ENCODE data around the gene KCTD21.

The KCTD21 gene

DNA sequence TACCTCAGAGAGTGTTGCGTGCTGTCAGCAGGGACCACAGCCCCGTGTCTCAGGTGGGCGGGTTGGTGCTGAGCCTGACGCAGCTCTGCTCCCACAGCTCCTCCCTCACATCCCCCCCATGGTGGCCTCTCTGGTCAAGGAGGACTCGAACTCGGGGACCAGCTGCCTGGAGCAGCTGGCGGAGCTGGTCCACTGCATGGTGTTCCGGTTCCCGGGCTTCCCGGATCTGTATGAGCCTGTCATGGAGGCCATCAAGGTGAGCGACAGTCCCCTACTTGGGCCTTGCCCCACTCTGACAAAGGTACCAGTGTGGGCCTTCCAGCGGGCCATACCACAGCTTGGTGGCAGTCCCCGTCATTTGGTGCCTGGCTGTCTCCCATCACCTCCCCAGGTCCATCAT, 12.1 kb upstream of the KCTD21 start:
- H3K27ac ChIP-seq (ENCODE audit: insufficient read depth, low read depth, low read length, poor library complexity, severe bottlenecking) = no peak overlapping the region
- no peaks in the 10 kb centered on the region for H3K27me3 ChIP-seq (ENCODE audit: control insufficient read depth, insufficient read depth, low read length, poor library complexity, severe bottlenecking)
- H3K4me1 ChIP-seq (ENCODE audit: control insufficient read depth, insufficient read depth, low read length) = no peaks in the 10 kb centered on the region
- 95 to 96% methylated on average over 13 of the region's 13 CpGs for WGBS, 2 experiments
- no peak overlapping the region for H3K4me3 ChIP-seq (ENCODE audit: insufficient read depth, low read depth, low read length)
- H3K9me3 ChIP-seq (ENCODE audit: control insufficient read depth, low read length) = no peaks in the 10 kb centered on the region
- no peaks in the 10 kb centered on the region for H3K36me3 ChIP-seq (ENCODE audit: control insufficient read depth, insufficient read depth, low read length)

DNA sequence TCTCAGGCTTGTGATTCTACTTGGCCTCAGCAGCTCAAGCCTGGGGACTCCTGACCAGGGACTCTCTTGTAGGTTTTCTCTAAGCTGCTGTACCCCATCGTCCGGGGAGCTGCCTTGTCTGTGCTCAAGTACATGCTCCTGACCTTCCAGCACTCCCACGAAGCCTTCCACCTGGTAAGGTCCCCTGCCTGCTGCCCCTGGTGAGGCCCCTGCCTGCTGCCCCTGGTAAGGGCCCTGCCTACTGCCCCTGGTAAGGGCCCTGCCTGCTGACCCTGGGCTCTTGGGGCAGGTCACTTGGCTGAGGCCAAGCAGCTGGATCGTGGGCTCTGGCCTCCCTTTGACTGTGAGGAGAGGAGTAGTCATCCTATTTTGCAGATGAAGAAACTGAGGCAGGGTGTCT, 11.6 kb upstream of the KCTD21 start:
- H3K36me3 ChIP-seq (ENCODE audit: control insufficient read depth, insufficient read depth, low read length) = no peaks in the 10 kb centered on the region
- WGBS, 2 experiments = 93 to 95% methylated on average over 4 of the region's 4 CpGs

GRCh38 chr11:78199653-78200015, 11.2 kb upstream of the KCTD21 start:
- Histone ChIP-seq H3K4me3 (ENCODE audit: insufficient read depth, low read depth, low read length) (no peak overlapping the region), H3K9me3 (ENCODE audit: control insufficient read depth, low read length) (no peaks in the 10 kb centered on the region), H3K4me1 (ENCODE audit: control insufficient read depth, insufficient read depth, low read length) (no peaks in the 10 kb centered on the region), H3K36me3 (ENCODE audit: control insufficient read depth, insufficient read depth, low read length) (no peaks in the 10 kb centered on the region), H3K27ac (ENCODE audit: insufficient read depth, low read depth, low read length, poor library complexity, severe bottlenecking) (no peak overlapping the region), H3K27me3 (ENCODE audit: control insufficient read depth, insufficient read depth, low read length, poor library complexity, severe bottlenecking) (no peaks in the 10 kb centered on the region)
- 94 to 97% methylated on average over 5 of the region's 5 CpGs for WGBS, 2 experiments

More for the DNA sequence above, 11.6 kb upstream of the KCTD21 start:
- no peaks in the 10 kb centered on the region for H3K9me3 ChIP-seq (ENCODE audit: control insufficient read depth, low read length)
- H3K27ac ChIP-seq (ENCODE audit: insufficient read depth, low read depth, low read length, poor library complexity, severe bottlenecking) = no peak overlapping the region
- H3K4me3 ChIP-seq (ENCODE audit: insufficient read depth, low read depth, low read length) = no peak overlapping the region
- no peaks in the 10 kb centered on the region for H3K4me1 ChIP-seq (ENCODE audit: control insufficient read depth, insufficient read depth, low read length)
- no peaks in the 10 kb centered on the region for H3K27me3 ChIP-seq (ENCODE audit: control insufficient read depth, insufficient read depth, low read length, poor library complexity, severe bottlenecking)

DNA sequence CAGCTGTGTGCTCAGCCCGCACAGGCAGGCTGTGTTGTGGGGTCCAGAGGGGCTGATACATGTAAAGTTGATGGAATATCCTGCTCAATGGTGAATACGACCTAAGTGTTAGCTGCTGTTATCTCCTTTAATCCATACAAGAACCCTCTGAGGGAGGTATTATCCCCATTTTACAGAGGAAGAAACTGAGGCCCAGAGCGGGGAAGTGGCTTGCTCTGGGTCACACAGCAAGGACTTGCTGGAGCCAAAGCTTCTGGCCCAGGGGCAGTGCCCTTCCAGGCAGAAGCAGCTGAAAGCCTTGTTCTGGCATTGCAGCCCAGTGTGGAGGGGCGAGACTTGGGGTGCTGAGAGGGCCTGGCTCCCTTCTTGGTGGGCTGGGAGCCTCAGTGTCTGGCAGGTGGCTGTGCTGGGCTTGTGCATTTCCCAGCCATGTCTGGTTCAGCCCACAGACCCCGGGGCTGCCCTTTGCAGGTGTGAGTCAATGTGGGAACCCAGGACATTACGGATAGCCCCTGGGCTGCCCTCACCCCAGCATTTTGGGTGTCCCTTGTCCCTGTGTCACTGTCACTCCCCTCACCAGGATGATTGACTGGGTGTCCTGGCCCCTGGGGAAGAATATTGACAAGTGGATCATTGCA, 10.7 kb upstream of the KCTD21 start:
- Histone ChIP-seq H3K4me3 (ENCODE audit: insufficient read depth, low read depth, low read length) (no peak overlapping the region), H3K27ac (ENCODE audit: insufficient read depth, low read depth, low read length, poor library complexity, severe bottlenecking) (no peak overlapping the region), H3K27me3 (ENCODE audit: control insufficient read depth, insufficient read depth, low read length, poor library complexity, severe bottlenecking) (no peaks in the 10 kb centered on the region), H3K9me3 (ENCODE audit: control insufficient read depth, low read length) (no peaks in the 10 kb centered on the region), H3K36me3 (ENCODE audit: control insufficient read depth, insufficient read depth, low read length) (no peaks in the 10 kb centered on the region), H3K4me1 (ENCODE audit: control insufficient read depth, insufficient read depth, low read length) (no peaks in the 10 kb centered on the region)
- WGBS, 2 experiments = 93% methylated on average over 6 of the region's 6 CpGs

GRCh38 chr11:78197816-78198215, 9.4 kb upstream of the KCTD21 start:
- H3K27me3 ChIP-seq (ENCODE audit: control insufficient read depth, insufficient read depth, low read length, poor library complexity, severe bottlenecking) = no peaks in the 10 kb centered on the region
- 86 to 87% methylated on average over 8 of the region's 8 CpGs for WGBS, 2 experiments
- no peak overlapping the region for H3K4me3 ChIP-seq (ENCODE audit: insufficient read depth, low read depth, low read length)
- no peak overlapping the region for H3K27ac ChIP-seq (ENCODE audit: insufficient read depth, low read depth, low read length, poor library complexity, severe bottlenecking)
- no peaks in the 10 kb centered on the region for H3K36me3 ChIP-seq (ENCODE audit: control insufficient read depth, insufficient read depth, low read length)
- H3K4me1 ChIP-seq (ENCODE audit: control insufficient read depth, insufficient read depth, low read length) = no peaks in the 10 kb centered on the region
- no peaks in the 10 kb centered on the region for H3K9me3 ChIP-seq (ENCODE audit: control insufficient read depth, low read length)

GRCh38 chr11:78196661-78197091, 8.2 kb upstream of the KCTD21 start:
- Histone ChIP-seq H3K4me1 (ENCODE audit: control insufficient read depth, insufficient read depth, low read length) (no peaks in the 10 kb centered on the region), H3K36me3 (ENCODE audit: control insufficient read depth, insufficient read depth, low read length) (no peaks in the 10 kb centered on the region), H3K4me3 (ENCODE audit: insufficient read depth, low read depth, low read length) (no peak overlapping the region), H3K27ac (ENCODE audit: insufficient read depth, low read depth, low read length, poor library complexity, severe bottlenecking) (no peak overlapping the region), H3K27me3 (ENCODE audit: control insufficient read depth, insufficient read depth, low read length, poor library complexity, severe bottlenecking) (no peaks in the 10 kb centered on the region), H3K9me3 (ENCODE audit: control insufficient read depth, low read length) (no peaks in the 10 kb centered on the region)
- 97% methylated on average over 40 of the region's 40 CpGs for whole genome bisulfite sequencing, 2 experiments

DNA sequence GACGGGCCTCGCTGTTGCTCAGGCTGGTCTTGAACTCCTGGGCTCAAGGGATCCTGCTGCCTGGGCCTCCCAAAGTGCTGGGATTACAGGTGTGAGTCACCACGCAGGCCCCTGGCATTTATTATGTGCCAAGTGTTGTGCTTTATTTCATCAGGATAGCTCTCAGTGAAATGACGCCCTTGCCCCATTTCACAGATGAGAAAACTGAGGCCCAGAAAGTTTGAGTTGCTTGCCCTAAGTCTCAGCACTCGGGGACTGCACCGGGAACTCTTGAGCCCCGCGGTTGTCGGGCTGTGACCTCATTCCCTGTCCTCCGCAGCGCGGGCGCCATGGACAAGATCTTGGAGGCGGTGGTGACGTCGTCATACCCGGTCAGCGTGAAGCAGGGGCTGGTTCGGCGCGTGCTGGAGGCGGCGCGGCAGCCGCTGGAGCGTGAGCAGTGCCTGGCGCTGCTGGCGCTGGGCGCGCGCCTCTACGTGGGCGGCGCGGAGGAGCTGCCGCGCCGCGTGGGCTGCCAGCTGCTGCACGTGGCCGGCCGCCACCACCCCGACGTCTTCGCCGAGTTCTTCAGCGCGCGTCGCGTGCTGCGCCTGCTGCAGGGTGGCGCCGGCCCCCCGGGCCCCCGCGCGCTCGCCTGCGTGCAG, 7.6 kb upstream of the KCTD21 start:
- Histone ChIP-seq H3K36me3 (ENCODE audit: control insufficient read depth, insufficient read depth, low read length) (no peaks in the 10 kb centered on the region), H3K4me3 (ENCODE audit: insufficient read depth, low read depth, low read length) (no peak overlapping the region), H3K27me3 (ENCODE audit: control insufficient read depth, insufficient read depth, low read length, poor library complexity, severe bottlenecking) (no peaks in the 10 kb centered on the region), H3K4me1 (ENCODE audit: control insufficient read depth, insufficient read depth, low read length) (no peaks in the 10 kb centered on the region), H3K27ac (ENCODE audit: insufficient read depth, low read depth, low read length, poor library complexity, severe bottlenecking) (no peak overlapping the region), H3K9me3 (ENCODE audit: control insufficient read depth, low read length) (no peaks in the 10 kb centered on the region)
- 97% methylated on average over 60 of the region's 60 CpGs for WGBS, 2 experiments

DNA sequence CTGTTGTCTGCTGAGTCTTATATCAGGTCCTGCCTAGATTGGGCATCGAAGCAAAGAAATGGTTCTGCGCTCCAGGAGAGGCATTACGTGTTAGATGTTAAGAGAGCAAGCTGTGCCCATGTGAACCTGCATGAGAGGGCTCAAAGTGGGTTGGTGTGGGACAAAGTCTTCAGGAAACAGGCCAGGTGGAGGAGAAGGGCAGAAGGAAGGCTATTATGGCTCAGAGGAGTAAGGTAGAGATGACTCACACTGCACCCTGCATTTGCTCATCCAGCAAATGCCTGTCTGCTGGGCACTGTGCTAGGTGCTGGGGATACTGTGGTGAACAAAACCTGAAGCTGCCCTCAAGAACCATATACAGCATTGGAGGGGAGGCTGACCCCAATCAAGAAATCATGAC, 6.1 kb upstream of the KCTD21 start:
- H3K27ac ChIP-seq (ENCODE audit: insufficient read depth, low read depth, low read length, poor library complexity, severe bottlenecking) = no peak overlapping the region
- no peaks in the 10 kb centered on the region for H3K36me3 ChIP-seq (ENCODE audit: control insufficient read depth, insufficient read depth, low read length)
- WGBS, 2 experiments = 97% methylated on average over 3 of the region's 3 CpGs
- no peaks in the 10 kb centered on the region for H3K27me3 ChIP-seq (ENCODE audit: control insufficient read depth, insufficient read depth, low read length, poor library complexity, severe bottlenecking)
- H3K4me1 ChIP-seq (ENCODE audit: control insufficient read depth, insufficient read depth, low read length) = no peaks in the 10 kb centered on the region
- H3K9me3 ChIP-seq (ENCODE audit: control insufficient read depth, low read length) = no peaks in the 10 kb centered on the region
- no peak overlapping the region for H3K4me3 ChIP-seq (ENCODE audit: insufficient read depth, low read depth, low read length)

DNA sequence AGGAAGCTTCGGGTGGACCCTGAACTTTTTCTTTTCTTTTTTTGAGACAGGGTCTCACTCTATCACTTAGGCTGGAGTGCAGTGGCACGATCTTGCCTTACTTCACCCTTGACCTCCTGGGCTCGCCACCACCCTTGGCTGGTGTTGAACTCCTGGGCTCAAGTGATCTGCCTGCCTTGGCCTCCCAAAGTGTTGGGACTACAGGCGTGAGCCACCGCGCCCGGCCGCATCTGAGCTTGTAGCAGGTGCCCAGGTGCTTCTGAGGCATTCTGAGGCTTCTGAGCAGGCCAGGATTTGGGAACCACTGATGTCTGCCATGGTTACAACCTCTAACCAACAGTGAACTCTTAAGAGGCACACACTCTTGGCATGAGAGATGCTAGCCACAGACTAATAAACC, 5.4 kb upstream of the KCTD21 start:
- Histone ChIP-seq H3K27ac (ENCODE audit: insufficient read depth, low read depth, low read length, poor library complexity, severe bottlenecking) (no peak overlapping the region), H3K27me3 (ENCODE audit: control insufficient read depth, insufficient read depth, low read length, poor library complexity, severe bottlenecking) (no peaks in the 10 kb centered on the region), H3K36me3 (ENCODE audit: control insufficient read depth, insufficient read depth, low read length) (no peaks in the 10 kb centered on the region), H3K9me3 (ENCODE audit: control insufficient read depth, low read length) (no peaks in the 10 kb centered on the region), H3K4me3 (ENCODE audit: insufficient read depth, low read depth, low read length) (no peak overlapping the region), H3K4me1 (ENCODE audit: control insufficient read depth, insufficient read depth, low read length) (no peaks in the 10 kb centered on the region)
- 92 to 93% methylated on average over 8 of the region's 8 CpGs for WGBS, 2 experiments

DNA sequence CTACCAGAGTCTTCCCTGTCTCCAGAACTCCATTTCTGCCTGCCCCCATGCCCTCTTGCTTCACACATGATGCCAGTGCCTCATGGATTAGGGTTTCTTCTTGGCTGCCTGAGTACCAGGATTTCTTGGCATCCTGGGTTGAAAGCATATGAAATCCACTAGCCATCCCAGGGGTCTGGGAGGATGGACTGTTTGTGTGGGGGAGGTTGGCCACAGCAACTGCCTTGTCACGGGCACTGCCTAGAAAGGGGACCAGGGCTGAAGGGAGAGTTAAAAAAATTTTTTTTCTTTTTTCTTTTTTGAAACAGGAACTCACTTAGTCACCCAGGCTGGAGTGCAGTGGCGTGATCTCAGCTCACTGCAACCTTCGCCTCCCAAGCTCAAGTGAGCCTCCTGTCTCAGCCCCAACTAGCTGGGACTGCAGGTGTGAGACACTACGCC, 4.5 kb upstream of the KCTD21 start:
- Histone ChIP-seq H3K4me3 (ENCODE audit: insufficient read depth, low read depth, low read length) (no peak overlapping the region), H3K27me3 (ENCODE audit: control insufficient read depth, insufficient read depth, low read length, poor library complexity, severe bottlenecking) (no peaks in the 10 kb centered on the region), H3K27ac (ENCODE audit: insufficient read depth, low read depth, low read length, poor library complexity, severe bottlenecking) (no peak overlapping the region), H3K36me3 (ENCODE audit: control insufficient read depth, insufficient read depth, low read length) (no peaks in the 10 kb centered on the region), H3K9me3 (ENCODE audit: control insufficient read depth, low read length) (no peaks in the 10 kb centered on the region), H3K4me1 (ENCODE audit: control insufficient read depth, insufficient read depth, low read length) (no peaks in the 10 kb centered on the region)
- WGBS, 2 experiments = 94% methylated on average over 4 of the region's 4 CpGs

Data from ectodermal cell (in vitro differentiated cells).